B cell (primary cell): ENCODE data around the gene AVP. TPM values are rescaled to one million over a fixed set of nuclear protein-coding genes. Genes with fewer than 3 reads are reported as not detected.
A peak's percentile ranks its signal among the peaks of the same experiment; 100 is the strongest.

Experiments used
- ATAC-seq: fragments of 200-7000 bp; cut with Tn5 transposase; one replicate; pipeline ENCODE4 v1.10.0; 2021; ENCODE audit warnings: low read depth, mild to moderate bottlenecking, moderate number of reproducible peaks, moderate library complexity
- CTCF ChIA-PET: fragments of 350-600 bp; sonication (Branson Sonifier 250); formaldehyde crosslinking; loops from one replicate; lab custom pipeline; 2021; ENCODE audit warnings: antibody characterized with exemption, inconsistent platforms; lab: Charles Lee
- POLR2A ChIA-PET: fragments of 350-600 bp; sonication (Branson Sonifier 250); formaldehyde crosslinking; loops from one replicate; lab custom pipeline; 2021; ENCODE audit warnings: antibody characterized with exemption; lab: Charles Lee
- DNase-seq: peaks from one replicate; pipeline ENCODE4 v3.0.0; 2013
- H2AFZ ChIP-seq: 2 replicates; pipeline ENCODE4 v1.6.1; 2012; ENCODE audit warnings: mild to moderate bottlenecking, low read depth, low read length; ENCODE audit not compliant: insufficient read depth, poor library complexity, severe bottlenecking
- H3K27ac ChIP-seq, 2 donors: 1 replicate in 1 of 2; 2 replicates in 1 of 2; pipeline ENCODE4 v1.5.1; 2012 to 2013; ENCODE audit warnings: low read length in 2 of 2, mild to moderate bottlenecking in 2 of 2, moderate library complexity in 1 of 2
- H3K27me3 ChIP-seq, 4 experiments: fragments of 200-600 bp in 1 of 4; sonication (generic) in 1 of 4; replicated peaks in 1 of 4; 1 replicate in 2 of 4; 2 replicates in 2 of 4; pipeline versions ENCODE4 v1.6.1 to v1.7.0; 2013 to 2016; ENCODE audit warnings: low read length in 3 of 4, mild to moderate bottlenecking in 2 of 4, mixed read lengths in 1 of 4, moderate library complexity in 1 of 4; ENCODE audit not compliant: insufficient read depth in 4 of 4, control insufficient read depth in 3 of 4; ENCODE audit errors: control extremely low read depth in 1 of 4
- H3K36me3 ChIP-seq, 2 experiments: replicated peaks in 1 of 2; 1 replicate in 1 of 2; 2 replicates in 1 of 2; pipeline versions ENCODE4 v1.6.1 to v1.7.1; 2013; ENCODE audit warnings: low read length in 1 of 2; ENCODE audit not compliant: insufficient read depth in 2 of 2, control insufficient read depth in 1 of 2; ENCODE audit errors: control extremely low read depth in 1 of 2, extremely low read depth in 1 of 2
- H3K4me1 ChIP-seq, 2 donors: fragments of 200-600 bp in 1 of 2; sonication (generic) in 1 of 2; 1 replicate in 1 of 2; 2 replicates in 1 of 2; pipeline versions ENCODE4 v1.5.1 to v1.6.1; 2013 to 2017; ENCODE audit warnings: low read length in 2 of 2; ENCODE audit not compliant: control insufficient read depth in 2 of 2, insufficient read depth in 2 of 2
- H3K4me2 ChIP-seq: replicated peaks from 2 replicates; pipeline ENCODE3; 2012; ENCODE audit warnings: mild to moderate bottlenecking, low read depth, low read length; ENCODE audit not compliant: poor library complexity, severe bottlenecking
- H3K4me3 ChIP-seq, 5 experiments: fragments of 200-600 bp in 1 of 5; sonication (generic) in 1 of 5; 1 replicate in 3 of 5; 2 replicates in 2 of 5; pipeline versions ENCODE4 v1.5.1 to v1.7.0; 2011 to 2016; ENCODE audit warnings: low read length in 4 of 5, mild to moderate bottlenecking in 4 of 5, low read depth in 2 of 5, control low read depth in 1 of 5, moderate library complexity in 1 of 5; ENCODE audit not compliant: insufficient read depth in 1 of 5; ENCODE audit errors: control extremely low read depth in 1 of 5, extremely low read depth in 1 of 5
- H3K79me2 ChIP-seq: fragments of 200-600 bp; sonication (generic); one replicate; pipeline ENCODE4 v1.6.0; 2016; ENCODE audit warnings: low read length; ENCODE audit not compliant: control insufficient read depth, insufficient read depth
- H3K9ac ChIP-seq: fragments of 200-600 bp; sonication (generic); 2 replicates; pipeline ENCODE4 v1.6.1; 2017; ENCODE audit warnings: mild to moderate bottlenecking, low read length, moderate library complexity
- H3K9me3 ChIP-seq, 3 donors: one replicate each; pipeline versions ENCODE4 v1.6.1 to v1.7.1; 2013; ENCODE audit warnings: low read length in 2 of 3; ENCODE audit not compliant: control insufficient read depth in 2 of 3, insufficient read depth in 1 of 3; ENCODE audit errors: control extremely low read depth in 1 of 3
- H4K20me1 ChIP-seq: 2 replicates; pipeline ENCODE4 v1.6.0; 2012; ENCODE audit warnings: mild to moderate bottlenecking, low read length; ENCODE audit not compliant: insufficient read depth, control insufficient read depth, poor library complexity, severe bottlenecking
- H3K27ac Mint-ChIP-seq: one replicate; pipeline ENCODE4 v1.8.0; 2021; ENCODE audit warnings: mixed read lengths
- H3K27me3 Mint-ChIP-seq: one replicate; pipeline ENCODE4 v1.8.0; 2021; ENCODE audit warnings: mixed read lengths
- H3K4me1 Mint-ChIP-seq: one replicate; pipeline ENCODE4 v1.8.0; 2021; ENCODE audit warnings: mixed read lengths
- H3K4me3 Mint-ChIP-seq: one replicate; pipeline ENCODE4 v1.8.0; 2021; ENCODE audit warnings: mixed read lengths
- H3K9me3 Mint-ChIP-seq: one replicate; pipeline ENCODE4 v1.8.0; 2022; ENCODE audit warnings: mixed read lengths; ENCODE audit not compliant: insufficient read depth
- EZH2 ChIP-seq: IDR thresholded peaks from 2 replicates; pipeline ENCODE4 v1.6.1; 2012; ENCODE audit warnings: borderline replicate concordance, low read depth, mild to moderate bottlenecking, moderate library complexity, low read length; ENCODE audit not compliant: insufficient read depth, poor library complexity, severe bottlenecking
- WGBS: methylation state at CpG from one replicate; pipeline ENCODE4 v1.1.5; 2013; ENCODE audit warnings: missing lambda C conversion rate; ENCODE audit not compliant: insufficient coverage; 5-methylcytosine and 5-hydroxymethylcytosine counted together
- intact Hi-C: fragments of 100-400 bp; cut with micrococcal nuclease; formaldehyde crosslinking; loops from one replicate; pipeline ENCODE4 v1.10.0; 2022
- polyA plus RNA-seq: library from polyadenylated mRNA; depleted of rRNA; stranded (reverse); fragments of >200 nt; gene quantifications from 2 replicates; pipeline ENCODE4 v1.2.3, GENCODE V29; 2012
- total RNA-seq, 2 donors: library from RNA; stranded (reverse); fragments of 120-200 nt in 1 of 2; gene quantifications; 1 replicate in 1 of 2; 2 replicates in 1 of 2; pipeline versions ENCODE4 v1.2.3 to v1.2.4, GENCODE V29; 2013 to 2022
- TF ChIP-seq, protein P1 (sequence below): fragments of 200-600 bp; IDR thresholded peaks from one replicate; pipeline ENCODE4 v1.8.0; 2022; ENCODE audit warnings: antibody characterized with exemption, mild to moderate bottlenecking

Gene AVP
- total and polyA plus RNA-seq, 2 donors (not counting 1 experiment from before 2014, with no cell fraction given), result 4.5 TPM; not detected in 1

DNA sequence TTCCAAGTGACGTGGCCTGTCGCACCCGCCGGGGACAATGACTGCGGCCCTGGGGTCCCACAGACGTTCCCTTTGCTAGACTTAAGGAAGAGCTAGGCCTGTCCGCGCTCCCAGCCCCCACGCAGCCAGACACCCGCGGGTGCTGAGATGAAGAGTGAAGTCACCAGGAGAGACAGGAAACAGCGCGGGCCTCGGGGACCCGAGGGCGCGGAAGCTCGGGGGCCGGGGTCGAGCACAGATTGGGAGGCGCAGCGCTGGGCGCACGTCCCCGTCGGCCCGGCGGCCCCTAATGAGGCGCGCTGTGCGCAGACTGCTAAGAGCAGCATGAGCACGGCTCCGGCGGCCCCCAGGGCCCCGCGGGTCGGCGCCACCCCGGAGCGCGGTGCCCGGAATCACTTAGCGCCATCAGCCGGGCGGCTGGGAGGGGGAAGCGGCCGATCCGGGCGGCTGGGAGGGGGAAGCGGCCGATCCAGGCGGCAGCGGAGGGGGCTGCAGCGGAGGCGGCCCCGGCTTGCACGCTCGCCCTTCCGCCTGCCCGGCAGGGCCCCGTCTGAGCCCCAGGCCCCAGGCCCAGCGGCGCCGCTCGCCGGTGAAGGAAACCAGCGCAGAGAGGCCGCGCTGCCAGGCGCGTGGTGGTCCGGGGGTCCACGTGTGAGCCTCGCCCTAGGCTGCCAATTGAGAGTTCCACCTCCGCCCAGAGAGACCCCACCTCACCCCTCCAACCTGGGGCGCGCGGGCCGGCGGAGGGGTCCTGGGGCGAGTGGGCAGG is 8.3 kb upstream of the AVP start:
- CTCF ChIA-PET, result interaction anchor here (0.7 to 1.4 kb wide), 4 partner anchors 16 to 921 kb away, joined by 3 to 7 read pairs (median 3); no protein-coding TSS in a partner anchor
- H3K4me3 ChIP-seq, result peak overlapping the region in 4 of 5 experiments; percentile 44 to 73 (median 58)
- no peaks in the 10 kb centered on the region for H3K9me3 Mint-ChIP-seq
- peak overlapping the region; percentile 68 for H3K9ac ChIP-seq
- peaks cover 21% of the 10 kb centered on the region for H3K27me3 Mint-ChIP-seq
- POLR2A ChIA-PET, result interaction anchor here (0.7 to 1.7 kb wide), 3 partner anchors 21 to 75 kb away, joined by 3 to 8 read pairs (median 7); partner anchors contain the start of genes MRPS26 and OXT
- WGBS, result 4% methylated on average over 75 of the region's 81 CpGs
- peak overlapping the region; percentile 97 for H3K4me2 ChIP-seq
- peak overlapping the region; percentile 58 to 68 for H3K27ac ChIP-seq
- intact Hi-C loops, result loop anchor here (2.0 kb wide), 1 partner anchor 66 kb away; the partner anchor contains the start of genes FASTKD5 and UBOX5
- H3K27ac Mint-ChIP-seq, result peak overlapping the region; percentile 97
- DNase-seq, result peak; percentile 73
- TF ChIP-seq, protein P1, sequence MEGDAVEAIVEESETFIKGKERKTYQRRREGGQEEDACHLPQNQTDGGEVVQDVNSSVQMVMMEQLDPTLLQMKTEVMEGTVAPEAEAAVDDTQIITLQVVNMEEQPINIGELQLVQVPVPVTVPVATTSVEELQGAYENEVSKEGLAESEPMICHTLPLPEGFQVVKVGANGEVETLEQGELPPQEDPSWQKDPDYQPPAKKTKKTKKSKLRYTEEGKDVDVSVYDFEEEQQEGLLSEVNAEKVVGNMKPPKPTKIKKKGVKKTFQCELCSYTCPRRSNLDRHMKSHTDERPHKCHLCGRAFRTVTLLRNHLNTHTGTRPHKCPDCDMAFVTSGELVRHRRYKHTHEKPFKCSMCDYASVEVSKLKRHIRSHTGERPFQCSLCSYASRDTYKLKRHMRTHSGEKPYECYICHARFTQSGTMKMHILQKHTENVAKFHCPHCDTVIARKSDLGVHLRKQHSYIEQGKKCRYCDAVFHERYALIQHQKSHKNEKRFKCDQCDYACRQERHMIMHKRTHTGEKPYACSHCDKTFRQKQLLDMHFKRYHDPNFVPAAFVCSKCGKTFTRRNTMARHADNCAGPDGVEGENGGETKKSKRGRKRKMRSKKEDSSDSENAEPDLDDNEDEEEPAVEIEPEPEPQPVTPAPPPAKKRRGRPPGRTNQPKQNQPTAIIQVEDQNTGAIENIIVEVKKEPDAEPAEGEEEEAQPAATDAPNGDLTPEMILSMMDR, result no peak
- TF ChIP-seq EZH2, result no peak
- H3K4me1 ChIP-seq, result peaks cover 18 to 27% of the 10 kb centered on the region in 2 donors
- no peaks in the 10 kb centered on the region for H3K36me3 ChIP-seq
- peak overlapping the region; percentile 82 for H2AFZ ChIP-seq
- H3K79me2 ChIP-seq, result no peaks in the 10 kb centered on the region
- peaks cover 24% of the 10 kb centered on the region for H3K4me1 Mint-ChIP-seq
- H3K4me3 Mint-ChIP-seq, result peak overlapping the region; percentile 93
- H3K27me3 ChIP-seq, result peaks cover 0 to 12% (median 6%) of the 10 kb centered on the region in 4 experiments
- H4K20me1 ChIP-seq, result no peaks in the 10 kb centered on the region
- no peaks in the 10 kb centered on the region for H3K9me3 ChIP-seq
- peak; percentile 59 for ATAC-seq

DNA sequence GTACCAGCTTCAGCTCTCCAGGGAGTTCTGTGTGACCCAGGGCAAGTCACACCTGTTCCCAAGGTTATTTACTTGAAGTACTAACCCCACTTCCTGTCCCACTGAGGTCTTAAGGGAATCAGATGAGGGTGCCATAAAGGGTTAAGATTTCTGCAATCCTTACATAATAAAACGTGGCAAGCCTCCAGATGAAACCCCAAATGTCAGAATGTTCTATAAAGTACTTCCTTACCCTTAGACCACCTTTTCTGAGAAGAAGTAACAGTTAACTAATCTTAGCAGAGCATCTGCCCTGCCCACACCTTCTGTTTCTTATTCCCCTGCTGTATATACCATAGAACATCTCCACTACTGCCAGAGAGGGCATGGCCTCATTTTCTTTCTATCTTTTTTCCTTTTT is 6.0 kb upstream of the AVP start:
- ChIA-PET CTCF (interaction anchor here (1.1 kb wide), 1 partner anchor 21 kb away, joined by 3 read pairs; no protein-coding TSS in a partner anchor), POLR2A (no interaction called here)
- WGBS, result no CpG with 5 or more reads among the region's 1 CpG
- Mint-ChIP-seq H3K27ac (peak overlapping the region; percentile 39), H3K4me3 (peak overlapping the region; percentile 66), H3K4me1 (peaks cover 24% of the 10 kb centered on the region), H3K27me3 (peaks cover 21% of the 10 kb centered on the region), H3K9me3 (no peaks in the 10 kb centered on the region)
- H3K4me3 ChIP-seq, result no peak overlapping the region
- H3K79me2 ChIP-seq, result no peaks in the 10 kb centered on the region
- DNase-seq (no peak), ATAC-seq (no peak)
- no peak overlapping the region for H2AFZ ChIP-seq
- H4K20me1 ChIP-seq, result no peaks in the 10 kb centered on the region
- TF ChIP-seq EZH2, result no peak
- TF ChIP-seq, protein P1, result no peak
- no peaks in the 10 kb centered on the region for H3K36me3 ChIP-seq
- H3K4me2 ChIP-seq, result no peak overlapping the region
- intact Hi-C loops, result no loop called here
- H3K9ac ChIP-seq, result no peak overlapping the region
- peaks cover 18 to 27% of the 10 kb centered on the region in 2 donors for H3K4me1 ChIP-seq
- peaks cover 0 to 16% (median 6%) of the 10 kb centered on the region in 4 experiments for H3K27me3 ChIP-seq
- H3K9me3 ChIP-seq, result no peaks in the 10 kb centered on the region
- no peak overlapping the region for H3K27ac ChIP-seq
